HG03045 (cell line): ENCODE measurements around the gene LMOD1.
A peak's percentile ranks its signal among the peaks of the same experiment; 100 is the strongest.
"Not testable (repeated sequence)": the region's sequence is repeated elsewhere in the genome, so short reads cannot be mapped to it uniquely, and the experiment has no call there.

Experiments
- ATAC-seq: cut with Tn5 transposase; IDR thresholded peaks from one replicate; pipeline ENCODE4 v1.9.1; 2021; ENCODE audit warnings: mild to moderate bottlenecking, moderate library complexity; ENCODE audit not compliant: unreplicated experiment

Gene LMOD1

DNA sequence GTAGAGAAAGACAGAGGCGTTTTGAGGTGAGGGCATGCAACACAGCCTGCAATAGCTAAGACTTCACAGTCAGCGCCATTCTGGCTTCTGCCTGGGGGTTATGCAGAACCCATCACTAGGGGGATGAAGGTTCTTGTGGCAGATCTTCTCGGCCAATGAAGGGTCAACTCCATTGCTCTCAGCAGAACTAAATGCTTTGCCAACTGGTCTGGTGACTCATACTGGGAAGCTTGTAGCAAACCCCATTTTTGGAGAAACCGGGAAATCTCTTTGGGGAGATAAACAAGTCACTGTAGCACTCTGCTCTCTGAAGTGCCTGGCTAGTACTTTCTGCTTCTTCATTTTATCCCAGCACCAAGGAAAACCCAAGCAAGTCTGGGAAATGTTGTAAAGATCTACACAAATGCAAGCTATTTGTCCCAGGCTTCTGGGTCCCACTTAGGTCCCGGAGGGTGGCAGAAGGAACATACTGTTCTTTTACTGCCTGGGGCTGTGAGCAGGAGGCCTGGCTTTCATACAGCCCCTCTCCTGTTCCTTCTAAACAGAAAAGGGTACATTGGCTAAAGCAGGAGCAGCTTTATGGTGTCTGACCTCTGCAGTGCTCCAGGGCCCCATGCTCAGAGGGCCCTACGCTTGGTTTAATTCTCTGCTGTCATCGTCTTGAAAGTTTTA is 28.9 kb downstream of the LMOD1 start:
- no peak for ATAC-seq

DNA sequence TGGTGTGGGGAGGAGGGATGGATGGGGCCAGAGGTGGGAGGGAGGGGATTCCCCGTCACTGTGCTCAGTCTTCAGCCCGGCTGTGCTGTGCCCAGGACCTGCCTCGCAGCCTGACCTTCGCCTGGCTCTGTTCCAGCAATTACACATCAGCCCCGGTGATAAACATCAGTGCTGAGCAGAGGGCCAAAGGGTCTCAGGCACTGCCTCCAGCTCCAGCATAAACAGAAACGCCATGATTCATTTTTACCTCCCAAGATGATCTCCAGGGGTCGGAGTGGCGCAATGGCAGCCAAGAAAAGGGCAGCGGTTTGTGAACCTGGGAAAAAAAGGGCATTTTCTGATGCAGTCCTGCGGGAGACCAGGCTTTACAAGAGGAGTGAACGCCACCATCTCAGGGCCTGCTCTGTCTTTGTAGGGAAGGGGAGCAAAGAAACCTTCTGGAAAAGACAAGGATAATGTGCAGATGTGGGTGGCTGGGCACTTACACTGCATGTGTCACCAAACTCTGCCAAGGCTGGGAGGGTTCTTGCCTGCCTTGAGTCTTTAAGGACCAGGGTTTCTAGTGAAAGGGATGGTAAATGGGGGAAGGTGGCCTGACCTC is 29.6 kb downstream of the LMOD1 start:
- ATAC-seq = no peak

DNA sequence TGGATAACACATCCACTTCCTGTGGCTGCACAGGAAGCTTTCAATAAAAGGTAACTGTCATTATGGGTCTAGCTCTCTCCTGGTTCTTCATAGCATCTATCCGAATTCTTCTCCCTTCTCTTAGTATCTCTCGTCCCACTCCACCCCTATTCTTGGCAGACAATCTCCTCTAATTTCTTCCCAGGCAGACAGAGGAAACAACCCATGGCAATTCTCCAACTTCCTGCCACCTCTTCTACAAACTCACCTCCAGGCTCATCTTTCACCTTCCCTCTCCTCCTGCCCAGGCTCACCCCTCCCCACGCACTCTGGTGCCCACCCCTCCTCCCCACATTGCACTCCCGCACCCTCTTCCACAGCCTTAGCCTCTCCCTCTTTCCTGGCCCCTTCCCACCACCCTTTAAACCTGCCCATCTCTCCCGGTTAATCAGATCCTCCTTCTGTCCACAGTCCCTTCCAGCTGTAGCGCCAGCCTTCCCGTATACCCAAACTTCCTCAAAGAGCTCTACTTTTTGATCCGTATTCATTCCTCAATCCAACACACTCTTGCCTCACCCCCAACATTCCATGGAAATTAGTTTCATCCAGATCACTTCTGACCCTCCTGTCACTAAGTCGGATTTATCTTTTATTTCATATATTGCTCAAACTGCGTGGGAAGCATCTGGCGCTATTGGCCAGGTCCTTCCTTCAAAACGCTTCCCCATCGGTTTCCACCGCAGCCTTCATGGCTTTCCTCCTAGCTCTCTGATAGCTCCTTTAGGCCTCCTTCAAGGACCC is 31.7 kb downstream of the LMOD1 start:
- no peak for ATAC-seq

DNA sequence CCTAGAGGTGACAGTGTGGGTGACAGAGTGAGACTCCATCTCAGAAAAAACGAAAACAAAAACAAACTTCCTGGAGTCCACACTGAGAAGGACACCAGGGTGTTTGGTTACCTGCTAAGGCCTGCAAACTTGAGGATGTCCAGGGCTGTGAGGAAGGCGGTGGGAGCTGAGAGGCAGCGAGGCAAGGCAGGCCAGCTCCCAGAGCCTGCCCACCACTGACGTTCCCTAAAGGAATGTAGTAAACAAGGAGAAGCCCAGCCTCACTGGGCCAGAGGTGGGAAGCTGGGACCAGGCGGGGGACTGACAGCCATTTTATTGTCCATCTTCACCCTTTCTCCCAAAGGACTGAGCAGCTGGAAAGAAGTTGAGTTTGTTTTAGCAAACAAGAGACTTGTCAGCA is 33.5 kb downstream of the LMOD1 start:
- no peak for ATAC-seq

DNA sequence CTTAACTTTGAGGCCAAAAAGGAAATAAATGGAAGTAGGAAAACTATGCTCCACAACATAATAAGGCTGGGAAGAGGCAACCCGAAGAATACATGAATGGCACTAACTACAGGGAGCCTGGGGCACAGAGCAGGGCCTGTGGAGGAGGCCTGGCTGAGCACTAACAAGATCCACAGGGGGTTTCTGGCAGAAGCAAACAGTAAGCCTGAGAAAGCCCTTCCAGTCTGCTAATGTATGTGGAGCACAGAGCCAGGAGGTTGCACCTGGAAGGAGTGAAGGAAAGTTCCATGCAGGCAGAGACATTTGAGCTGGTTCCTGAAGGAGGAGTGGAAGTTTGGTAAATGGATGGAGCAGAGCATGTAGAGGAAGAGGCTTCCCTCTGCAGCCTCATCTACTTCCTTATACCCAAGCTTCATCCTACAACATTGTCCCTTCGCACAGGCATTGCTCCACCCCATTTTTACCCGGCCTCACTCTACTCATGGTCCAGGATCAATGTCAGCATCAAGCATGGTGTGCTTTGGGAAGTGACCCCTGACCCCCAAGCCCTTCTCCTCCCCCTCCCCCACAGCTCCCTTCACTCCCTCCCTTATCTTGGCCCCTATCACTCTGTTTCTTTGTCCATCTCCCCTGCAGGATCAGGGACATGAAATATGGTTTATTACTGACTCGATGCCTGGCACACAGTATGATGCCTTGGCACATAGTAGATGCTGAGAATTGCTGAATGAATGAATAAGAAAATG is 34.3 kb downstream of the LMOD1 start:
- no peak for ATAC-seq

DNA sequence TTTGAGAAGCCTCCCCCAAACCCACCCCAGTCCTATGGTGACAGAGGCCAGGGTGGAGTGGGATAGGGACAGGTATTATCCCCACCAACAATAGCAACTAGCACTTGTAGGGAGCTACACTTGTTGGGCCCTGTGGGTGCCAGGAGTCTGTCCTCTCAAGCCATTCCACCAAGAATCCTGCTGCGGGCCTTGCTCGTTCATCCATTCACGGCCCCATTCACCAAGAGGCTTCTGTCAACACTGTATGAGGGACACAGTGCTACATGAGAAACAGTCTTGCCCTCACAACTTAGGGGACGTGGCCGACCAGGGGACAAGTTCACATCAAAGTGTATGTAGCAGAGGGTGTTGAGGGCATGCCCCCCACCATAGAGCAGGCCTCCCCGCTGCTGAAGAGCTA is 38.7 kb downstream of the LMOD1 start:
- ATAC-seq = no peak

DNA sequence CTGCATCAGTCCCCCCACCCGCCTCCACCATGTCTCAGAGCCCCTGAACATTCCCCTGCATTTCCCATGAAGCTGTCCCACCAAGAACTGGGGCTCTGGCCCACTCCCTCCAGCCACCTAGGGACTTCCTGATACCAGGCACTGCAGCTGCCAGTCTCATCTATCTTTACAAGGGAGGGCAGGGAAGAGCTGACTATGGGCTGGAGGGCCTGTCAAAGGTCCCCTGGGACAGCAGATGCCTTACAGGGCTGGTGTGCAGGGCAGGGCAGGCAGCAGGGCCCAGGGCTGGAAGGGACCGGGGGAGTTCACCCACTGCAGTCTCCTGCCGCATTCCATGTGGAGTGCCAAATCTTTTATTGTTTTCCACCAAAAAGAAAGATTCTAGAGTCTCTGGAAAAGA is 40.0 kb downstream of the LMOD1 start:
- no peak for ATAC-seq

DNA sequence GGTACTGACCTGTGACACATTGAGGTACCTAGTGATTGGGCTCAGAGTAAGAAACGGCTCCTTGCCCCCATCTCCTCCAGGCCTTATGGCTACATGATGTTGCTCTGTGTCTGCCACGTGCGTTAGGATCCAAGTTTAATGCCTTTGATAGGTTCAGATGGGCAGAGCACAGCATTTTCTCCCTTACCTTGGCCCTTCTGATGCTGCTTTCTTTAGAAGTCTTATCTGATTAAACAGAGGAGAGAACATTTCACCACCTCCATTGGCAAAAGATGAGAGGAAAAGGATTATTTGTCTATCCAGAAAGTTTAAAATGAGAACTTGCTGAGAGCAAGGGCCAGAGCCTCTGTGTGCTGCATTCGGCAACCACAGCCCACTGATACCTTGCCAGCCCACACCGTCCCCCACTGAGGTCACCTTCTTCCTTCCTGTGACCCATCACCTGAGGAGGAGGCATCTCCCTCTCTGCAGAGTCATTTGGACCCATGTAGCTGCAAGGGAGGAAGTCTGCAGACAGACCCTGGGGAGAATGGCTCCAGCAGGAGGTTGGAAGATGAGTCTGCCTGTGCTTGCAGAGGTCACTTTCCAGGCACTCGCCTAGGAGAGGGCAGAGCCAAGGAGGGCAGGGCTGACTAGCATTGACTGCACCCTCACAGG is 41.0 kb downstream of the LMOD1 start:
- ATAC-seq = no peak

DNA sequence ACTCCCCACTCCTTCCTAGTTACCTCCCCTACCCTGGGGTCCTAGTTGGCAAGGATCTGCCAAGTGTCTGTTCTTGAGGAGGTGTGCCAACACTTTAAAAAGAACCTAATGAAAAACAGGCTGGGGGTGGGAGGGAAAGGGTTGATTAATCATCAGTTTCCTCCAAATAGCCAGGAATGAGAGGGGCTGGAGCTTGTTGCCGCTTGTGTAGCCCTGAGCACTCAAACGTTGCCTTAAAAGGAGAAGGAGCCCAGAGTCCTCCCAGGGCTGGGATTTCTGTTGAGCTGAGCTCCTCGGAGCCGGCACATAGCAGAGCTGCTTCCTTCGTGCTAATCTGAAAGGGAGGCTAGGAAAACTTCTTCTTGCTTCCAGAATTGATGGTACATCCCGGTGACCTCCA is 41.8 kb downstream of the LMOD1 start:
- no peak for ATAC-seq

DNA sequence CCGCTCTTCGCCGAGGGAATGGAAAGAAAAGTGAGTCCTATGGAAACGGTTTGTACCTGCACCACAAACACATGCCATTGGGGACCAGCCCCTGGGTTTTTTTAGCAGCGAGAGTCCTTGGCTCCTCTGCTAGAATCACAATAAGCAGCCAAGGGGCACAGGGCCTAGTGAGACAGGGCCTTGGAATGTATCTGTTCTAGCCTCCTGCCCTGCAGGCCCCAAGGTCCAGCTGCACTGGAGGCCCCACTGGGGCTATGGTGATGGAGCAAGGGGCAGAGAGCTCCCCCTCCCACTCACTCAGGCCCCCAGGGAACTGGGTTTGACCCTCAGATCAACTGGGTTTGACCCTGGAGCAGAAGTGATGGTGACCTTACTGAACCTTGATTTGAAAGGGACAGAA is 43.2 kb downstream of the LMOD1 start:
- no peak for ATAC-seq

DNA sequence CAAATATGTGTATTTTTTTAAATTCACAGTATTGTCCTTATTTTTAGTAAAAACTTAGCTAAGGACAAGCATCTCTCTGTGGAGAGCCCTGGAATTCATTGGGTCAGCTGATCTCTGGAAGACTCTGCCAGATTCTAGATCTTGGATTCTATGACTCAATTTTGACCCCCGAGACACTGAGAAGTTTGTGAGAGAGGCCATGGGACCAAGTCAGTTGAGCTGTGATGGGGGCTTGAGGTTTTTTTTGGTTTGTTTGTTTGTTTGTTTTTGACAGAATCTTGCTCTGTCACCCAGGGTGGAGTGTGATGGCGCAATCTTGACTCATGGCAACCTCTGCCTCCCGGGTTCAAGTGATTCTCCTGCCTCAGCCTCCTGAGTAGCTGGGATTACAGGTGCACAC is 44.1 kb downstream of the LMOD1 start:
- no peak for ATAC-seq

DNA sequence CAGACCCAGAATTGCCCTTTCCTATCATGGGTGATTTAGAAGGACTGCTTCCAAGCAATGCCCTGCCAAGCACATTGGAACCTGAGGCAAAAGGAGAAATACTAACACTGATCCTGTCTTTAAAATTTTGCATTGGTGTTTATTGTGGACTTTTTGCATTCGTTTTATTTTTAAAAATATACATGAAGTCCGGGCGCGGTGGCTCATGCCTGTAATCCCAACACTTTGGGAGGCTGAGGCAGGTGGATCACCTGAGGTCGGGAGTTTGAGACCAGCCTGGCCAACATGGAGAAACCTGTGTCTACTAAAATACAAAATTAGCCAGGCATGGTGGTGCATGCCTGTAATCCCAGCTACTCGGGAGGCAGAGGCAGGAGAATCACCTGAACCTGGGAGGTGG is 45.3 kb downstream of the LMOD1 start:
- not testable (repeated sequence) for ATAC-seq

DNA sequence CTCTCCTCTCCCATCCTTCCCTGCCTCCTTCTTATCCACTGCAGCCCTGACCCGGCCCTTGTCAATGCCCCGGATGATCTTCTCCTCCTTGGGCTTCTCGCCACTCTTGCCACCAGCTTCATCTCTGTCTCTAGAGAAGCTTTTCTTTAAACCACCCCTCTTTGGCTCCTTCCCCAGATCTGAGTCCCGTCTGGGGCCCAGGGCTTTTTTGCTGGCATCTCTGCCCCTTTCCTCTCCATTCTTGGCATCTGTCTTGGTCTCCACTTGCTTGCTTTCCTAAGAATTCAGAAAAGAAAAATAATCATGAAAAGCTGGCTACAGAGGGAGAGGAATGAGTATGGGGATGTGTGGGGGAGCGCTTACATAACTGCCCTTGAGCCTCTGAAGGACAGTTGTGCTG is 45.9 kb downstream of the LMOD1 start:
- no peak for ATAC-seq

DNA sequence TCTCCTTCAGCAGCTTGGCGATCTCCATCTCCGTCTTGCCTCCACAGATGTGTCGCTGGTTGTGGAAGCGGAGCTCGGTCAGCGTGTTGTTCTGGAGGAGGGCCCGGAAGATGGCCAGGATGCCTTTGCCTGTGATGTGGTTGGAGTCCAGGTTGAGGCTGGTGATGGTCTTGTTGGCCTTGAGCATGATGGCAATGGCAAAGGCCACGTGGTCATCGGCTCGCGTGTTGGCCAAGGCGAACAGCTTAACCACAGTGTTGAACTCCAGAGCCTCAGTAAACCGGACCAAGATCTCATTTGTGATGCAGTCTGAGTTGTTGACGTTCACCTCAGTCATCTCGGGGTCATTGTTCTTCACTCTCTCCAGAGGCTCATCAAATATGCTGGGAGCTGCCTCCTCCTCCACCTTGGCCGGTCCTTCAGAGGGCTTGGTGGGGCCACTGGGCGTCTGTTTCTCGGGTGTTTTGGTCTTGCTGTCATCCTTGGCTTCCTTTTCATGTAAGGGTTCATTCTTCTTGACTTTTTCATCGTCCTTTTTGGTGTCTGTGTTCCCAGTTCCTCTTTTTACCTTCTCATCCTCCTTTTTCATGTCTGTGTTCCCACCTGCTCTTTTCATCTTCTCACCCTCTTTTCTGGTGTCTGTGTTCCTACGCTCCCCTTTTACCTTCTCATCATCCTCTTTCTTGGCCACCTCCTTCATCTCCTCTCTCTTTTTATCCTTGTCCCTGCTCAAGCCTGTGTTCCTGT is 46.5 kb downstream of the LMOD1 start:
- no peak for ATAC-seq

DNA sequence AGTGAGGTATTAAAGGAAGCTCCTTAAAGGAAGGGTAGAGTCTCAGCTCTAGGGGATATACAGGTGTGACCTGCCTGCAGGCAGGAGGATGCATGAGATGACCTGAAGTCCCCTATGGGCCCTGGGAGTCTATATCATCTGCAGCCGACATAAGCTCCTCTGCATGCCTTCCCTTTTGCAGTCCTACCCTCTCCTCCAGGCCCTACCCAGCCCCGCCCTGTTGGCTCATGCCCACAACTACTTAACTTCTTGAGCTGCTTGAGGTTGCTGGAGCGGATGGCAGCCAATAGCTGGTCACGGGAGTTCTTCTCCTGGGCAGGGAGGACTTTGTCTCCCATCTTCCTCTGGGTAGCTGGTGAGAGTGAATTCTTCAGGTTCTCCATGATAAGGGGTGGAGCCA is 47.4 kb downstream of the LMOD1 start:
- ATAC-seq = no peak

DNA sequence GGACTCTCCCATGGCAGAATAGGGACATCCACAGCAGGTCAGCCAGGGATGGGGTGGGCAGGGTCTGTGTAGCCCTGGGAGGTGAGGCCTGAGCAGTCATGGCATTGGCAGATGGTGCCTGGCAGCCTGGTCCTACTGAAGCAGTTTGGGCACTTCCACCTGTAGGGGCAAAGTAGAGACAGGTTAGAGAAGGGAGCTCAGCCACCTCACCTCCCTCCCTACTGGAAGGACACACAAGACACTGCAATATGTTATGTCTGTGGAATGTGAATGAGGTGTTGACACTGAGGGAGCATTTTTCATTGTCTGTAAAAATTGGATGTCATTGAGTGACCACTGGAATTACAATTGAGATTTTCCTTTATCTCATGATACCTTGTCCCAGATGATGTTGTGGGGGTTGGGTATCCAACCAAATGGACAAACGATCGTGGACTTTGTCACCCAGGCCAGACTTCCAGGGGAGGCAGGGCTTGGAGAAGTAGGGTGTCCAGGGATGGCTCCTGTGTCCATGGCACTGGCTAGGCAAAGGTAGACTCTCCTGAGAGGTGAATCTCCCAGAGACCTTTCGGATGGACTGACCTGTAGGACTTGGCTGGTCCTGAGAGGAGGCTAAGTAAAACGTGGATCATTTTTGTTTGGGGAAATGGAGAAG is 48.0 kb downstream of the LMOD1 start:
- ATAC-seq = no peak

DNA sequence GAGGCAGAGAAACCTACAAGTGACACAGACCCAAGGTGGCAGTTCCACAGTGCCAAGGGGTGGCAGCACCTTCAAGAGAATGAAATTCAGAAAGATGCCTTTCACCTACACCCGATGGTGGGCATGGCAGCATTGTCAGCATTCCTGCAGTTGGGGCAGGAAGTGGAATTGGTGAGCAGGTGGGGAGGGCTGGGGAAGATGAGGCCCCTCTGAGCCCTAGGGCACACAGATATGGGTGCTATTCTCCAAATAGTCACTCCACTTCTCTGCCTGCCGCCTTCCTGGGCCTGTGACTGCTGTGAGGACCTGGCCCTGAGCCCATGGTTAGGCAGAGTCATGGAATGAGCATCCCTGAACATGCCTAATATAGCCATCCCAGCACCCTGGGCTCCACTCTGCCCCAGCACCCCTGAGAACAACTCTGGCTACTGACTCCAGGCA is 49.4 kb downstream of the LMOD1 start:
- no peak for ATAC-seq

DNA sequence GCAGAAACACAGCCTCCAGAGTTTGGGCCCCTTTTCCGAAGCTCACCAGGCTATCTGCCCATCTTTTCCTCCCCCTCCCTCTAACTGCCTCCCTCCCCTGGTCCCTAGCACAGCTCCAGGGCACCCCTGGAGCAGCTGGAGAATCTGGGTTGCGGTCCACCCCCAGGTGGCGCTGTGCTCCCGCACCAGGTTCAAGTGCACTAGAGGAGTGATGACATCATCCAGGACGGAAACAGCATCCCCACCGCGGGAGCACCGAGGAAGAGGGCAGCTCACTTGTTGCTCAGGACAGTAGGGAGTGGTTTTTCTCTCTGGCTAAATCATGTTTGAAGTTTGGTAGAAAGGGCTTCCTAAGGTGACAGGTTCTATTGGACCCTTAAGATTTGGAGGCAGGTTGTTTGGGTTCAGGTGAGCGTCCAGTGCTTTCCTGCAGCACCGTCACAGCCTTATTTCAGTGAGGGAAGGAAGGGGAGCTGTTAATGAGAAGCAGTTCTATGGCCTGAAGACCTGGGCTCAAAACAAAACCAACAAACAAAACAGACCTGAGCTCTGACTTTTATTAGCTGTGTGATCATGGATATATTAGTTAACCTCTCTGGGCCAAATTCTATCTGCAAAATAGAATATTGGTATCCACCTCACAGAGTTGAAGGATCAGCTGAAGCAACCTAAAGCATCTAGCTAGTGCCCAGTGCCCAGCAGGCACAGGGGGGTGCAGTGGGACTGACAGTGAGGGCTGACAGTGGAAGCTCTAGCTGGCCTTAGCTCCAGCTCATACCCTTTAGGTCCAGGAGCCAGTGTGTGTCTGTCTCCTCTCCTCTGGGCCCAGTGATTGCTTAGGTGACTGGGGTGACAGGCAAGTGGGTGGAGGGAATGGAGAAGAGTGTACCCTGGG is 50.2 kb downstream of the LMOD1 start:
- peak; percentile 73 for ATAC-seq
